GM18499 (cell line): Measurements from ENCODE around the gene PIM3.

Experiments
- ATAC-seq: cut with Tn5 transposase; IDR thresholded peaks from one replicate; pipeline ENCODE4 v1.9.1; 2021; ENCODE audit warnings: moderate number of reproducible peaks; ENCODE audit not compliant: insufficient read depth, unreplicated experiment

PIM3 gene

GRCh38 chr22:49953680-49954344 is 6.8 kb upstream of the PIM3 start:
- ATAC-seq: no peak

DNA sequence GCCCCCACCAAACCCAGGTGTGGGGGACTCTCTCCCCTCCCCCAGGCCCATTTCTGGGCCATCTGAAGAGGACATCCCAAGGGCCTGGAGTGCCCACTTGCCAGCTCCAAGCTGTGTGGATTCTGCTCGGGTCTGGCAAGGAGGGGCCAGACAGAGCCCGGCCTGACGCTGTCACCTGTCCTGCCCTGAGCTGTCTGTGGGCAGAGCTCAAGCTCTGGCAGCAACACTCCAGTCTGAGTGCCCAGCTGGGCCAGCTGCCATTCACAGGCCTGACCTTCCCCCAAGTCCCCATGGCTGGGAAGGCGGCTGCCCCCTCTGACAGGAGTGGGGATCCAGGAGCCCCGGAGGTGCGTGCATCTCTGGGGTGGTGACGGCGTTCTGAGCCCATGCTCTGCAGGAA is 6.2 kb upstream of the PIM3 start:
- ATAC-seq: no peak

GRCh38 chr22:49954991-49955580 is 5.5 kb upstream of the PIM3 start:
- no peak for ATAC-seq

DNA sequence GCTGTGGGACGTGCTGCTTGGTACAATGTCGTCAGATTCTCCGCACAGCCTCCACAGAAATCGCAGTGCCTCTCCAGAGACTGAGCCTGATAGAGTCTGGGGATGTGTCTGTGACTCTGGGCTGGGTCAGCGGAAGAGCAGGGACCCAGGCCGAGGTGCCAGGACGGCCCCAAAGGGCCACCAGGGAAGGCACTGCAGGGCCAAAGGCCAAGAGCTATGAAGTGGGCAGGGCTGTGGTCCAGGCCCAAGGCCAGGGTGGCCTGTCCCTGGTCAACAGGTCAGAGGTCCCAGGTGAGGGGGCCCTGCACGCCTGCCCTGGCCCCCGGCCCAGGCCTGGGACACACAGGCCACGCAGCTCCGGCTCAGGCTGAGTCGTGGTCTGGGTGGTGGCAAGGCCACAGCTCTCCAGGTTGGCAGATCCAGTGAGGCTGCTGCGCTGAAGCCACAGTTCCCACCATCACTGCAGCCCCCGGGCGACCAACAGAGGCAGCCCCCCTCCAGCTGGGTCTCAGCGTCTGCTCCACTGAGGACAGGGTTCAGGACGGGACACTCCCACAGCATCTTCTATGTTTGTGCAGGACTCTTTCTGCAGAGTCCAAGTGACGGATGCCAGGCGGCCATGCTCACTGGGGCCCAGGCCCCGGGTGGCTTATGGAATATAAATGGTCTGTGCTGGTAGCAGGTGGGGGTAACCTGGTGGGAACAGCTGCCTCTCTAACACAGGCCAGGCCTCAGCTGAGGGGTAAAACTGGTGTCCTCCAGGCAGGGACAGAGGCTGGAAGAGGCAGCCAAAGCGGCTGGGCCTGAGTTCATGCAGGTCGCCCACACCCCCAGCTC is 4.8 kb upstream of the PIM3 start:
- ATAC-seq: no peak

DNA sequence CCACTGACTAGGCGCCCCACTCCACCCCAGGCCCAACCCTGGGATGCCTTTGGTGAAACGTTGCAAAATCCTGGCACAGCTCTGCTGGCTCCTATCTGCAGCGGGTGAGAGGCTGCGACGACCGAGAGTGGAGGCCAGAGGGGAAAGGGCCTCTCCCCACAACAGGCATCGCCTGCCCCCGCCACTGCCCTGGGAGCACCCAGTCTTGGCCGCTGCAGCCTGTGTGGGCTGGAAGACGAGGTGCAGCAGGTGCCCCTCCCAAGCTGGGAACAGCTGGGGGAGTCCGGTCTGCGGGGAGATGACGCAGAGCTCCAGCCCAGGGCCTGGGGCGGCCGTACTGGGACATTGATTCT is 4.2 kb upstream of the PIM3 start:
- no peak for ATAC-seq

- no peak for ATAC-seq
Measured at GRCh38 chr22:49956914-49957825, 3.4 kb upstream of the PIM3 start.

GRCh38 chr22:49957826-49958365 is 2.7 kb upstream of the PIM3 start:
- no peak for ATAC-seq

DNA sequence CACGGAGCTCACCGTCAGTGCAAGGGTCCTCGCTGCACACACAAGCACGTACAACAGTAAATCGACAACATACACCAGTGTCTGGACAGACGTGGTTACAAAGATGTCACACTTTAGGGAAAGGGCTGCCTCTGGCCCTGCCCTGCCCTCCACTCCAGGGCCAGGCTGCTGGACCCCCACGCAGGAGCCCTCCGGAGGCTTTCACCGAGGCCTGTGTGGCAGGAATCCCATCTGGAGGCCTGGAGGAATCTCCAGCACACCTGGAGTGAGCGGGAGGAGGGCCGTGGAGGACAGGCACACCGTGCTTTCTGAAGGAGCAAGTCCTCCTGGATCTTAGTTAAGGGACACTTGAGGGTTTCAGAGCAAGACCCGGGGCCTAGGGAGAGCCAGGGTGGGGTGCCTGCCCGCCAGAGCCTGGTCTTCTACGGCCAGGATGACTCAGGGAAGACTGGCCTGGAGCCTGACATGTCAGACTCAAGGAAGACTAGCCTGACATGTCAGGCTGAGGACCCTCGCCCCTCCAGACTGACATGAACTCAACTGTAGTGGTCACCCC is 2.1 kb upstream of the PIM3 start:
- no peak for ATAC-seq

DNA sequence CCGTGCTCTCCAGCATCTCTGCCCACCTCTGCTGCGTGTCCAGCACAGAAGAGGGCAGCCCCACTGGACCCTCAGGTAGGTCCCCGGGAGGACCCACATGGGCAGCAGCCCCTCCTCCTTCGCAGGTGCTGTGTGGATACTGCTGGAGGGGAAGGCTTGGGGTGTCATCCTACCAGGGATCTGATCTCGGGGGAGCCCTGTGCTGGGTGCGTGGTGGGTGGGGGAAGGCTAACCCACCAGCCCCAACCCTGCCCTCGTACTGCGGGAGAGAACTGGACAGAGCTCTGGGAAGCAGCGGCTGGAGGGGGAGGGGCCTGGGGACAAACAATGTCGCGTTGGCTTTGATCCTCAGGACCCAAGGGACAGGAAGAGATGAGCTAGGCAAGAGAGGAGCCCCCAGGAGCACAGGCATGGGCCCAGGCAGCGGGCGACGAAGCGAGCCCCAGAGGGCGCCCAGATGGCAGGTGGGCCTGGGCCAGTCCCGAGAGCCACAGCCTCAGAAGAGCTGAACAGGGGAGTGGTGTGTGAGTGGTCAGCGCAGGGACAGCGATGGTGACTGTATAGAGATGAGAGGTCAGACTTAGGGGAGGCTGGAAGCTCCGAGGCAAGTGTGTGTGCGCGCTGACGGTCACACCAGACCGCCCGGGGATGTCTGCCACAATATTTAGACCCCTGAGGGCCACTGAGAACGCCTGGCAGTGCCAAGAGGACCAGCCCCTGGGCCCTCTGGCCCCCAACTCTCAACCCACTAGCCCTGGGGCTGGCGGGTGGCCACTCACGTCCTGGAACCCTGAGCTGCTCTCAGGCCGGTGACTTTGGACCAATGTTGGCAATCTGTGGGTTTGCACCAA is 1.4 kb upstream of the PIM3 start:
- ATAC-seq: no peak

DNA sequence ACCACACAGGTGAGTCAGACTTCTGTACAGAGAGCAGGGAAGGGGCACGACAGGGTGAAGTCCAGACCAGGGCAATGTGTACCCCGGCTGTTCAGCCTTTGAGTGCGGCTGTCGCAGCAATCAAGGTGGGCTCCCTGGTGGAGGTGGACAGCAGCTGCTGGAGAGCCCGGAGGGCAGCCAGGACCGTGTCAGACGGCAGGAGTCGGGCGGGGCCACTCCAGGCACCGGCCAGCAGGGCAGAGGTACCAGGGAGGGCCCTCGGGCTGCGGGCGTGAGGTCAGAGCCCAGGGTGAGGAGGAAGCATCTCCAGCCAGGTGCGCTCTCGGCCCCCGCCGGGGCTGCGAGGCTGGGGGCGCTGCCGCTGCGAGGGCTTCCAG is 802 bp upstream of the PIM3 start:
- peak; percentile 3 for ATAC-seq

- no peak for ATAC-seq
Measured at GRCh38 chr22:49961005-49961600, 531 bp downstream of the PIM3 start.

DNA sequence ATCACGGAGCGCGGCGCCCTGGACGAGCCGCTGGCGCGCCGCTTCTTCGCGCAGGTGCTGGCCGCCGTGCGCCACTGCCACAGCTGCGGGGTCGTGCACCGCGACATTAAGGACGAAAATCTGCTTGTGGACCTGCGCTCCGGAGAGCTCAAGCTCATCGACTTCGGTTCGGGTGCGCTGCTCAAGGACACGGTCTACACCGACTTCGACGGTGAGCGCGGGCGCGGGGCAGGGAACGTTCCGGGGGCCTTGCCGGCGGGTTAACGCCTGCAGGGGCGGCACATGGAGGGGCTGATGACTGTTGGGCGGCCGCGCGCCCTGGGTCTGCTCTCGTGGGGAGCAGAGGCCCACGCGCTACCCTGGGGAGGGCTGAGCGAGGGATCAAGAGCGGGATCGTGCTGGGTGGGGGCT is 1.0 kb downstream of the PIM3 start:
- ATAC-seq: no peak

- ATAC-seq: no peak
Measured at GRCh38 chr22:49962012-49962750, 1.6 kb downstream of the PIM3 start.

GRCh38 chr22:49962751-49963646 is 2.4 kb downstream of the PIM3 start:
- ATAC-seq: no peak

GRCh38 chr22:49963647-49964026 is 3.1 kb downstream of the PIM3 start:
- ATAC-seq: no peak

GRCh38 chr22:49964136-49965090 is 3.8 kb downstream of the PIM3 start:
- ATAC-seq: no peak
